HG03066 (cell line): ENCODE data around the gene UNC5A.

Experiments
- ATAC-seq: cut with Tn5 transposase; IDR thresholded peaks from one replicate; pipeline ENCODE4 v1.9.1; 2021; ENCODE audit warnings: low read depth; ENCODE audit not compliant: unreplicated experiment

The UNC5A gene

DNA sequence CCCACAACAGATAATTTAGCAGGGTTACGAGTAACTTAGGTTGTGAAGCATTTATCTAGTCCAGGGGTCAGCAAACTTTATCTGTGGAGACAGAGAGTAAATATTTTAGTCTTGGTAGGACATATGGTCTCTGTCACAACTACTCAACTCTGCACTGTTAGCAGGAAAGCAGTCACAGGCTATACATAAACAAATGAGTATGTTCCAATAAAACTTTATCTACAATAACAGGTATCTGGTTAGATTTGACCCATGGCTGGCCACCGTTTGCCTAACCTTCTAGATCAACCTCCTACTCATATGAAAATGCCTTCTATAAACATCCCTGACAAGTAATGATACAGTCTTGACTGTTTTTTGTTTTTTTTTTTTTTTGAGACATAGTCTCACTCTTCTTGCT, 101.8 kb downstream of the UNC5A start:
- ATAC-seq: no peak

DNA sequence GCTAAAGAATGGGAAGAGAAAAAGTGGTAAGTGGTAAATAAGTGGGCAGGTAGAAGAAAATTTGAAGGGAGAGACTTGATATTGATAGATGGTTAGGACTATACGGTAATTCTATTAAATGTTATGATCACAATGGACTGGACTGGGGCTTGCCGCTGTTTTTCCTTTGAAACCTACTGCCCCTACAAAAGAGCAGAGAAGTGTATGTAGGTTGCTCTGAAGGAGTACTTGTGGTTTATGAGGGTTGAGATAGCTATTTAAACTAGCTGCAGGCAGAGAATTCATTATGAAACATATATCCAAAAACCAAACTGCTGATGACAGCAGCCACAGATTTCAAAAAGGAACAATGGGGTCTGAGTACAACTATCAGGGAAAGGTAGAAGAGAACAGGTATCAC, 105.5 kb downstream of the UNC5A start:
- ATAC-seq: no peak

DNA sequence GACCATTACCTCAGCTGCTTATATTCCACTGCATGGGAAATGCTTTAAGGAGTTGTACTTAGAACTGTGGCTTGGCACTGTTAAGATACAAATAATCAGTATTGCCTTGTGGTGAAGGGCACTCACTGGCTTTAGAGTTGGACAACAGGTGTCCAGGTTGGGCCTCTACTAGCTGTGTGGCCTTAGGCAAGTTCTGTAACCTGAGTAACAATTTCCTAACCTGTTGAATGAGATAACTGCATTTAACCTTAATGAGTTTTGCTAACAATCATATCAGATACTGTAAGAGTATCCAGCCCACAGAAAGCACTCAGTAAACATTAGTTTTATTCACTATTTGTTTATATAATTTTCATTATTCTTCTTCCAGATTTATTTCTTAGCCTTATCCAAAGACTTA, 106.0 kb downstream of the UNC5A start:
- ATAC-seq: no peak

DNA sequence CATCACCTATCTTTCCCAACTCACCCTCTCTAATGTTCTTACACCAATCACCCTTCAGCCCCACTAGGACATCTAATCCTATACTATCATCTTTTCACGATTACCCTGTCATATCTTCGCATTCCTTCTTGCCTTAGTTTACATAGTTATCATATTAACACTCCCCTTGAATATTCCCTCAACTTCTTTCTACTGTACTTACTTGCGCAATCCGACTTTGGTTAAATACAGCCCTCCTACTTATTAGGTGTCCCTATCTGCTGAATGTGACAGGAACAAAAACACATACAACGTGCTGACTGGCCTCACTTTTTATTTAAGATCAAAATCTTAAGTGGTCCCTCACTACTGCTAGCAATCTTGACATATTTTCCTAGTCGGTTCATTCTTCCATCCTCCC, 108.3 kb downstream of the UNC5A start:
- ATAC-seq: no peak

DNA sequence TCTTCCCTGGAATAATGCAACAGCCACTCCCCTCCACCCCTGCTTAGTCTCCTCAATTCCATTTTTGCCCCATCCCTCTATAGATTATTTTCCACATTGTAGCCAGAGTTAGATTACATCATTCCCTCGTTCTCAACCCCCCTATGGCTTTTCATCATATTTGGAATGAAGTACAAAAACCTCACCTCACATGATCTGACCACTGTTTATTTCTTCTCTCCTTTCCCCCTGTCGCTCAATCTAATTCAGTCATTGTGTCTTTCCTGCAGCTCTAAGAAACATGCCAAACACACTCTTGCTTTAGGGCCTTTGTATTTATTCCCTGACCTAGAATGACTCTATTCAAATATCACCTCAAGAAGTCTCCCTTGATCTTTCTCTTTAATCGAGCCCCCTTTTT, 111.4 kb downstream of the UNC5A start:
- ATAC-seq: no peak

DNA sequence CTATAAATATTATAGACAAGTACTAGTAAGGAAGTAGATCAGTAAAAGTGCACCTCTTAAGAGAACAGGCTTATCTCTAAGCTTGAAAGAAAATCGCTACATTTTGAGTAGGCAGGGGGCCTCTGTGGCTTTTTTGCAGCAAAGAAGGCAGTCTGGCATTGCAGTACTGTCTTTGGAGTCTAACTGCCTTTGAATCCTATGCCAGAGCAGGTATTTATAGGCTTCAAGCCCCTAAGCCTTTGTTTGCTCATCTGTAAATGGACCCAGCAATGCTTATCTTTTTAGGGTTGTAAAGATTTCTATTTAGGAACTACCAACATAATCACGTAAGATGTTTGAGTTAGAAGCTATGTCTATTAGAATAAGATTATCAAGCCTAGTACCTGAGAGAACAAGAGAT, 112.5 kb downstream of the UNC5A start:
- no peak for ATAC-seq

DNA sequence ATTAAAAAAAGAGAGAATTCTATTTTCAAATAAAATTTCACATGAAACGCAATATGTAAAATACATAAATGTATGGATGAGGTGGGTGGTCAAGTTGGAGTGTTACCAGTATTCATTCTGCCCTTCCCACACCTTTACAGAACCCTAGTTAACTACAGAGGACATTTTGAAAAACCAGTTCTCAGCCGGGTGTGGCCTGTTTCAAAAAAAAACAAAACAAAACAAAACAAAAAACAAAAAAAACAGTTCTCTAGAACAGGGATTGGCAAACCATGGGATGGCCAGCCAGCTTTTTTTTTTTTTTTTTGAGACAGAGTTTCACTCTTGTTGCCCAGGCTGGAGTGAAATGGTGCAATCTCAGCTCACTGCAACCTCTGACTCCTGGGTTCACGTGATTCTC, 117.2 kb downstream of the UNC5A start:
- no peak for ATAC-seq

DNA sequence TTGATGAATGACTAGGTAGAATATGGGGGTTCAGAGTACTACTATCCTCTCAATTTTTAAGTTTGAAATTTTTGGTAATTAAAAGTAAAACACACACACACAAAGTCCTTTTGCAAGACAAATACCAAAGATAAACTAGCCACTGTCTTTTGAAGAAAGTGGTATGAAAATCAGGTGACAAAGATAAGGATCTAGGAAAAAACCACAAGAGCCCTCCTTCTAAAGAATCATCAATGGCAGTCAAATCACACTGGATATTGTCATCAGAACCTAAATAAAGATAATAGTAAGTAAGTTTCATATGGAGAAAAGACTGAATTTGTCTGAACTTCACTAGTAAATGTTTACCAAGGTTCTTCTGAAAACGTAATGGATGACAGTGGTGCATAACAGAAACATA, 119.3 kb downstream of the UNC5A start:
- ATAC-seq: no peak
